Choroid plexus epithelial cell (primary cell): ENCODE results near the gene ANKRD31.
A peak's percentile ranks its signal among the peaks of the same experiment; 100 is the strongest.
"Not testable (repeated sequence)": the region's sequence is repeated elsewhere in the genome, so short reads cannot be mapped to it uniquely, and the experiment has no call there.

Experiments used
- DNase-seq: peaks from one replicate; pipeline ENCODE4 v3.0.0-alpha.2; 2010; ENCODE audit warnings: low read depth
- H3K4me3 ChIP-seq: 2 replicates; pipeline ENCODE4 v1.5.1; 2011; ENCODE audit warnings: low read depth, mild to moderate bottlenecking, control low read depth, low read length, moderate library complexity
- TF ChIP-seq, protein P1 (sequence below): conservative IDR thresholded peaks from 2 replicates; pipeline ENCODE4 v1.5.1; 2011; ENCODE audit warnings: low read depth, mild to moderate bottlenecking, control low read depth, inconsistent platforms, low read length, moderate library complexity

The ANKRD31 gene

DNA sequence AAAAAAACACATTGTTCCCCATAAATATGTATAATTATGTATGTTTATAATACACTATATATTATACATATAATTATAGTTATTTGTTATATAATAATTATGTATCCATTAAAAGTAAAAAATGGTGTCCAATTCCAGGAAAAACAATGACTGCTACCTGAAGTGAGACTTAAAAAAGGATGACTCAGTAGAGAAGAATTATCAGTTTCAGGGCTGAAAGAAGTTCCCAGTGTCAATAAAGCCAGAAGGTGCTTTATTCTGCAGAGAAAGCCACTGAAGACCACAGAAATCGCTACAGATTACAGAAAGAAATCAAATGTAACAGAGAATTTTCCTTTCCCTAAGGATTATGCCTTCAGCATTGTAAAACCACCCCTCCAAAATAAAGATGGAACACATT lies 50.9 kb downstream of the ANKRD31 start:
- TF ChIP-seq, protein P1, sequence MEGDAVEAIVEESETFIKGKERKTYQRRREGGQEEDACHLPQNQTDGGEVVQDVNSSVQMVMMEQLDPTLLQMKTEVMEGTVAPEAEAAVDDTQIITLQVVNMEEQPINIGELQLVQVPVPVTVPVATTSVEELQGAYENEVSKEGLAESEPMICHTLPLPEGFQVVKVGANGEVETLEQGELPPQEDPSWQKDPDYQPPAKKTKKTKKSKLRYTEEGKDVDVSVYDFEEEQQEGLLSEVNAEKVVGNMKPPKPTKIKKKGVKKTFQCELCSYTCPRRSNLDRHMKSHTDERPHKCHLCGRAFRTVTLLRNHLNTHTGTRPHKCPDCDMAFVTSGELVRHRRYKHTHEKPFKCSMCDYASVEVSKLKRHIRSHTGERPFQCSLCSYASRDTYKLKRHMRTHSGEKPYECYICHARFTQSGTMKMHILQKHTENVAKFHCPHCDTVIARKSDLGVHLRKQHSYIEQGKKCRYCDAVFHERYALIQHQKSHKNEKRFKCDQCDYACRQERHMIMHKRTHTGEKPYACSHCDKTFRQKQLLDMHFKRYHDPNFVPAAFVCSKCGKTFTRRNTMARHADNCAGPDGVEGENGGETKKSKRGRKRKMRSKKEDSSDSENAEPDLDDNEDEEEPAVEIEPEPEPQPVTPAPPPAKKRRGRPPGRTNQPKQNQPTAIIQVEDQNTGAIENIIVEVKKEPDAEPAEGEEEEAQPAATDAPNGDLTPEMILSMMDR, result no peak
- H3K4me3 ChIP-seq, result no peak overlapping the region
- DNase-seq, result no peak

DNA sequence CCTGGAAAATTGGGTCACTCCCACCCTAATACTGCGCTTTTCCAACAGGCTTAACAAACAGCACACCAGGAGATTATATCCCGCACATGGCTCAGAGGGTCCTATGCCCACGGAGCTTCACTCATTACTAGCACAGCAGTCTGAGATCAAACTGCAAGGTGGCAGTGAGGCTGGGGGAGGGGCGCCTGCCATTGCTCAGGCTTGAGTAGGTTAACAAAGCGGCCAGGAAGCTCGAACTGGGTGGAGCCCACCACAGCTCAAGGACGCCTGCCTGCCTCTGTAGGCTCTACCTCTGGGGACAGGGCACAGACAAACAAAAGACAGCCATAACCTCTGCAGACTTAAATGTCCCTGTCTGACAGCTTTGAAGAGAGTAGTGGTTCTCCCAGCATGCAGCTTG lies 60.7 kb downstream of the ANKRD31 start:
- not testable (repeated sequence) for DNase-seq, H3K4me3 ChIP-seq

DNA sequence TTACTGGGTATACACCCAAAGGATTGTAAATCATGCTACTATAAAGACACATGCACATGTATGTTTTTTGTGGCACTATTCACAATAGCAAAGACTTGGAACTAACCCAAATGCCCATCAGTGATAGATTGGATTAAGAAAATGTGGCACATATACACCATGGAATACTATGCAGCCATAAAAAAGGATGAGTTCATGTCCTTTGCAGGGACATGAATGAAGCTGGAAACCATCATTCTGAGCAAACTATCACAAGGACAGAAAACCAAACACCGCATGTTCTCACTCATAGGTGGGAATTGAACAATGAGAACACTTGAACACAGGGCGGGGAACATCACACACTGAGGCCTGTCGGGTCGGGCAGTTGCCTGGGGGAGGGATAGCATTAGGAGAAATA lies 61.8 kb downstream of the ANKRD31 start:
- DNase-seq, H3K4me3 ChIP-seq: not testable (repeated sequence)

DNA sequence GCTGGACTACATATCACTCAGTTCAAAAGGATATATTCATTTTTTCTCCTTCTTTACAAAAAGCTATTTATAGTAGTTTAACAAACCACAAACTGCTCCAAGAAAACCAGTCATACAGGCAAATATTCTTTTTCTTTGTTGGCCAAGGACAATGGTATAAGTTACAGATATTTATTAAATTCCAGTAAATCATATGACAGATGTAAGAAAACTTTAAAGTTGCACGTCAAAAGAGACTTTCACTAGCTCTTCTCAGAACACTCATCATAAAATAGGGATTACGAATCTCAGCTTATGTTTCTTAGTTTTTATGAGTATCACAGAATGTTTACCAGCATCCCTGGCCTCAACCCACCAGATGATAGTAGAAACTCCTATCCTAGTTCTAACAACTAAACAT lies 67.2 kb downstream of the ANKRD31 start:
- TF ChIP-seq, protein P1, result no peak
- DNase-seq, result peak; percentile 1

DNA sequence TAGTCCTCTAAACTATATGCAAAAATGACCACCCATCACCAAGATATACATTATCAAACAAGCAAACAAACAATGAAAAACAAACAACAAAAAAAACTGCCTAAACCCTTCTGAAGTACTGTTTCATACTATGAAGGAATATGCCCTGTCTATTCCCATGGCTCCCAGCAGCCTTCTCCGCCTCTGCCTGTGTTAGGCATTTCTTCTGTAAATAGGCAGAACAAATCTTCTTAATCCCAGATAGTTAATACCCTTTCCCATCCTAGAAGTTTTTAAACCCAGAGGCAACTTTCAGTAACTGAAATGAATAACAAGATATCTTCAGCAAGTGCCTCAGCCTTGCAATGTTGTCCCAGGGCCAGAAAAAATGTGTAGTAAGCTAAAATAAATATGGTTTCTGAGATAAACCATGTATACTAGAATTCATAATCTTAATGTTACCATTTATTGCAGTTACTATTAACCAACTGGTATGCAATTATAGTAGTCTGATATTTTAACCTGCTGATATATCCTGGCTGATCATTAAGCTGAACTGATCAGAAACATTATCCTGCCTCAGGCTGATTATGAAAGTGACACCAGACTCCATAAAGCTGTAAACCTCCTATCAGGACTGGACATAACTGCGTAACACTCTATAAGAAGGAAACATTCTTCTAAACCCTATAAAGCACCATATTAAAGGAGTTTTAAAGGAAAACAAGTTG lies 68.5 kb downstream of the ANKRD31 start:
- TF ChIP-seq, protein P1, result no peak
- DNase-seq, result no peak

More for the DNA sequence above, 67.2 kb downstream of the ANKRD31 start:
- no peak overlapping the region for H3K4me3 ChIP-seq

DNA sequence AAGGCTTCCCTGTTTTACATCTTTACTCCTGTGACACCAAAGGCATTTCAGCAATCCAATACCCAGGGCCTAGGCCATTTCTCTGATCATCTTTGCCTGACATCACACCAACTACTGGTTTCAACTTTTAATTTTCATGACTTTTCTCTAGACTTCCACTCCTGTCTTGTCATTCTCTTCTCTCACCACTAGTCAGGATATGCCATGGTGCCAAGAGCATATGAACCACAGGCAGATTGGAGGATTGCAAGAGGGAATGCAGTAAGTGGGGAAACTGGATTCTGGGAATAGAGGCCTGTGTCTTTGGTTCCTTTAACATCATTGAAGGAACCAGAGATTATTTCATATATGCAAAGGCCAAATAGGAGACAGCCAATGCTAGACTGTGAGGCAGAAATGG lies 69.3 kb downstream of the ANKRD31 start:
- TF ChIP-seq, protein P1, result peak; percentile 38
- peak; percentile 12 for DNase-seq
- H3K4me3 ChIP-seq, result no peak overlapping the region

More for the DNA sequence above, 68.5 kb downstream of the ANKRD31 start:
- H3K4me3 ChIP-seq, result no peak overlapping the region

DNA sequence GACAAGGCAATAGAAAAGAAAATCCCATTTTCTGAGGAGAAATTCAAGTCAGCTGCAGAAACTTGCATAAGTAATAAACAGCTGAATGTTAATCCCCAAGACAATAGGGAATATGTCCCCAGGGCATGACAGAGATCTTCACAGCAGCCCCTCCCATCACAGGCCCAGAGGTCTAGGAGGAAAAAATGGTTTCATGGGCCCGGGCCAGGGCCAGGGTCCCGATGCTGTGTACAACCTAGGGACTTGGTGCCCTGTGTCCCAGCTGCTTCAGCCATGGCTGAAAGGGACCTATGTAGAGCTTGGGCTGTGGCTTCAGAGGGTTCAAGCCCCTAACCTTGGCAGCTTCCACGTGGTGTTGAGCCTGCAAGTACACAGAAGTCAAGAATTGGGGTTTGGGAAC lies 75.2 kb downstream of the ANKRD31 start:
- not testable (repeated sequence) for DNase-seq, H3K4me3 ChIP-seq

DNA sequence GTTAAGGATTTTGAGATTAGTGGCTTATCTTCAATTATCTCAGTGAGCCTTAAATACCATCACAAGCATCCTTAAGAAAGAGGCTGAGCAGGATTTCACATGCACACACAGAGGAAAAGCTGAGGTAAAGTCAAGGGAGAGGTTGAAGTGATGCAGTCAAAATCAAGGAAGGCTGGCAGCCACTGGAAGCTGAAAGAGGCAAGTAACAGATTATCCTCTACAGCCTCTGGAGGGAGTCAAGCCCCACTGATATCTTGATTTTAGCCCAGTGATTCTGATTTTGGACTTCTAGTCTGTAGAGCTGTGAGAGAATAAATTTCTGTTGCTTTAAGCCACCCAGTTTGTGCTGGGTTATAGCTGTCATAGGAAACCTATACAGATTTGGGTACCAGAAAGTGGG lies 80.1 kb downstream of the ANKRD31 start:
- DNase-seq, result peak; percentile 16
- H3K4me3 ChIP-seq, result no peak overlapping the region
- TF ChIP-seq, protein P1, result peak; percentile 30
